Body of pancreas (tissue), 4 donors: ENCODE results near the gene RASEF.

Source experiments
- CTCF ChIP-seq, 7 experiments: fragments of 450-650 bp in 4 of 7; fragments of 200-600 bp in 3 of 7; sonication (generic) in 3 of 7; IDR thresholded peaks; one replicate each; pipeline ENCODE4 v1.5.1; 2016 to 2019; ENCODE audit warnings: antibody characterized with exemption in 7 of 7
- POLR2A ChIP-seq, 3 donors: fragments of 450-650 bp; IDR thresholded peaks; one replicate each; pipeline ENCODE4 v1.6.1; 2016; ENCODE audit warnings: antibody characterized with exemption in 3 of 3, mild to moderate bottlenecking in 2 of 3

- TF ChIP-seq CTCF (IDR thresholded peaks at IDR 0.05) (no peak), POLR2A (IDR thresholded peaks at IDR 0.05) (no peak)
Measured at GRCh38 chr9:83056911-83057310, 6.0 kb downstream of the RASEF start.
